ENCODE measurements around the gene EVPL.
"Not testable (repeated sequence)": the region's sequence is repeated elsewhere in the genome, so short reads cannot be mapped to it uniquely, and the experiment has no call there.

Gene EVPL

DNA sequence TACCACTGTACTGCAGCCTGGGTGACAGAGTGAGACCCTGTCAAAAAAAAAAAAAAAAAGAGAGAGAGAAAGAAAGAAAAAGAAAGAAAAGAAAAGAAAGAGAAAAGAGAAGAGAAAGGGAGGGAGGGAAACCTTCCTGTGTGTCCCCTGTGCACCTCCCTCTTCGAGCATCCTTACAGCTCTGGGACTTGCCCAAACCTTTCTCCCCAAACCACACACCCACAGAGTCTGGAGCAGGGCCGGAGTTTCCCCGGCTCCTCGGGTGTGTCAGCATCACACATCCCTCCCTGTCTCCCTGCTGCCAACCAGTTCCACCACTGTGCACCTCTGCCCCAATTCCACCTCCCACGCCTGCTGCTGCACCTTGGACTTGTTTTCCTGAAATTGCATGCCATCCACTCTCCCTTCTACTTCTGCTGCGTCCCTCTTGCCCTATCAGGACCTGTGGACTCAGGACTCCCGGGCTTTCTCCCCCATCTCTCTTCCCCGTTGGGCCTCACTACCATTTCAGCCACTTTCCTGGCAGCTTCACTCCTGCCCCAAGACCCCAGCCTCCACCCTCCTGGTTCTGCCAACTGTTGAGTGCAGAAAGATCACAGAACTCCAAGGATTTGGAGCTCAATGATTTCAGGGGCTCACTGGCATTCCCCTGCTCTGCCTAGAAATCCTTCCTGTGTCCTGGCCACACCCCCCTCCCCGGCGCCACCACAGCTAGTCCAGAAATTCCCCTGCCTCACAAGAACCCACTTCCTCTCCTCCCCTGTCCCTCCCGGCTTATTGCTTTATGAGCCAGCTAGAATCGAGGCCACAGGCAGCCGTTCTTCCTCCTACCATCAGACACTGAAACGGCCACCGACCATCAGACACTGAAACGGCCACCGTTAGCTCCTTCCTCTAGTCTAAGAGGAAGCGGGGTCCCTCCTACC, 30.2 kb downstream of the EVPL start:
- peak; percentile 39 to 56 for DNase-seq

DNA sequence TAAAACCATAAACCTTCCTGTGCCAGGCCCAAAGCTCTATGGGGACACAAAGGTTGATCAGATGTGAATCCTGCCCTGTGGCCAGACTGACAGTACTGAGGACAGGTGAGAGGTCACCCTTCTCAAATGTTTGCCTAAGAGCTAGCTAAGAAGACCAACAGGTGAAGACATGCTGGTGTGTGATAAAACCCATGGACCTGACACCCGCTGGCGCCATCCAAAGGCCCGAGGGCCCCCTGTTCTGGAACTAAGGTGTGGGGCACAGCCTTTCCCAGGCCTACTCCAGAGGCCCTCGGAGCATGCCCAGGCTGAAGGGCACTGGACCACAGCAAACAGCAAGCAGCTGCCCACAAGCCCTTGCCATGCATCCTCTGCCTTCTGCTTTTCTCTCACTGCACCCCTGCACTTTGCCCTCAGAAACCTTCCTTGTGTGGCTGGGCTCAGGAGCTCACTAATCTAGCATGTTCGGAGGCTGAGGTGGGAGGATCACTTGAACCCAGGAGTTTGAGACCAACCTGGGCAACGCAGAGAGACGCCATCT, 31.7 kb downstream of the EVPL start:
- DNase-seq, result no peak

DNA sequence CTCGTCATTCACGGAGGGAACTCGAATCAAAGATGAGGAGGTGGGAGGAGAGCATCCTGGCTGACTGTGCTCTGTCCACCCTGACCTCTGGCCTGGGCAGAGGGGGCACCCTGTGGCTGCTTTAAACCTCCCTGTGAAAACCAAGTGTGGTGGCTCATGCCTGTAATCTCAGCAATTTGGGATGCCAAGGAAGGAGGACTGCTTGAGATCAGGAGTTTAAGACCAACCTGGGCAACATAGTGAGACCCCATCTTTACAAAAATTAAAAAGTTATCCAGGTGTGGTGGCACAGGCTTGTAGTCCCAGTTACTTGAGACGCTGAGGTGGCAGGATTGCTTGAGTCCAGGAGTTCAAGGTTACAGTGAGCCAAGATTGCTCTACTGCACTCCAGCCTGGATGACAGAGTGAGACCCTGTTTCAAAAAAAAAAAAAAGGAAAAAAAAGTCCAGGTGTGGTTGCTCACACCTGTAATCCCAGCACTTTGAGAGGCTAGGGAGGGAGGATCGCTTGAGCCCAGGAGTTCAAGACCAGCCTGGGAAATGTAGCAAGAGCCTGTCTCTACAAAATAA, 32.2 kb downstream of the EVPL start:
- no peak for DNase-seq

DNA sequence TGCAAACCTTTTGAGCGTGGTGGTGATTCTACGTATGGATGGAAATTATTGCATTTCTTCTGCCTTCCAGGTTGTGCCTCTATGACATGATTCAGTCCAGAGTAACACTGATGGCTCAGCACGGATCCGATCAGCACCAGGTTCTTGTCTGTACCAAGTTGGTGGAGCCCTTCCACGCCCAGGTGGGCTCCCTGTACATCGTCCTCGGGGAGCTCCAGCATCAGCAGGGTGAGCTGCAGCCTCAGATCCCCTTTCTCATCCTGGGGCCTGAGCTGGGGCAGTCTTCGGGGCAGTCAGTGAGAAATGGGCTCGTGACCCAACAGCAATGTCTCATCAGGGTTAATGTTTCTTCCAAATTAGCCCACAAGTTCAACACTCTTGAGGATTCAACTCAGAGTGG, 35.7 kb downstream of the EVPL start:
- DNase-seq, result no peak

DNA sequence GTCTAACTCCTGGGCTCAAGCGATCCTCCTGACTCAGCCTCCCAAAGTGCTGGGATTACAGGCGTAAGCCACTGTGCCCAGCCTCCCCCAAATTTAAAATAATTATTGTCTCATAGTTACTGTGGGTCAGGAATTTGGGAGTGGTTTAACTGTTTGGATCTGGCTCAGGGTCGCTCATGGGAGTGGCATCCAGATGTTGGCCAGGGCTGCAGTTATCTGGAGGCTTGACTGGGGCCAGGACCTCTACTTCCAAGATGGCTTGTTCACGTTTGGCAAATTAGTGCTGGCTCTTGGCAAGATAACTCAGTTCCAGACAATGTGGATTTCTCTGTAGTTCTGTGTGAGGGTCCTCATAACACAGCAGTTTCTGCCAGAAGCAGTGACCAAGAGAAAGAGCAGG, 40.1 kb downstream of the EVPL start:
- DNase-seq, result no peak

DNA sequence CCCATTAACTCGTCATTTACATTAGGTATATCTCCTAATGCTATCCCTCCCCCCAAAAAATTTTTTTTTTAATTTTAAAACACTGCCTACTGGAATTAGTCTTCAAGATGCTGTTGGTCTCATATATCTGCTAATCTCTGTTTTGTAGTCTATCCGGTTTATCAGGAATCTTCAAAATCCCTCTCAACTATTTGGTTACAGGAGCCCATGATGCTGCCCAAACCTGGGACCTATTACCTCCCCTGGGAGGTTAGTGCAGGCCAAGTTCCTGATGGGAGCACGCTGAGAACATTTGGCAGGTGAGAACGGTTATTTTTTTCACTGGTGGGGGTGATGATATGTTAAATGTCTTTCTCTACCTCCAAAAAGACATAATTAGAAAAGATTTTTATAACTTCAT, 41.1 kb downstream of the EVPL start:
- DNase-seq, result no peak

DNA sequence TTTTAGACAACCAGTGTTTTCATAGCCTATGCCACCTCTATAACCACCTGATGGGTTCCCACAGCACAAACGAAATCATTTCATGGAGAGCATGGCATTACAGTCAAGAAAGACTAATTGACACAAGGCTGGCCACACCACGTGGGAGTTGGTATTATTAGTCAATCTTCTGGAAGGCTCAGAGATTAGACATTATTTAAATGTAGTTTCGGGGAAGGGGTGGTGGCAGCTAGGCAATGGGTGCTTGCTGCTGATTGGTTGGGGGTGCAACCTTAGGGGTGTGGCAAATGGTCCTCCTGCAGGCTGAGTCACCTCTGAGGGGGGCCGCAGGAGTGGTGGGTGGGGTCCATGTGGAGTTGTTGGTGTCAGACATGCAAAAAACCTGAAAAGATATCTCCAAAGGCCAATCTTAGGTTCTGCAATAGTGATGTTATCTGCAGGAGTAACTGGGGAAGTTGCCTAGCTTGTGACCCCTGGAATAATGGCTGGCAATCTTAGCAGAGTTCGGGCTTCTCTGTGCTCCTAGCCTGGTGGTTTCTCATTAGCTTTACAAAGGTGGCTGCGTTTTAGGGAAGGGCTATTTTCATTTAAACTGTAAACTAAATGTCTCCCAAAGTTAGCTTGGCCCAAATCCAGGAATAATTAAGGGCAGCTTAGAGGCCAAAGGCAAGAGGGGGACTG, 43.5 kb downstream of the EVPL start:
- DNase-seq, result no peak

DNA sequence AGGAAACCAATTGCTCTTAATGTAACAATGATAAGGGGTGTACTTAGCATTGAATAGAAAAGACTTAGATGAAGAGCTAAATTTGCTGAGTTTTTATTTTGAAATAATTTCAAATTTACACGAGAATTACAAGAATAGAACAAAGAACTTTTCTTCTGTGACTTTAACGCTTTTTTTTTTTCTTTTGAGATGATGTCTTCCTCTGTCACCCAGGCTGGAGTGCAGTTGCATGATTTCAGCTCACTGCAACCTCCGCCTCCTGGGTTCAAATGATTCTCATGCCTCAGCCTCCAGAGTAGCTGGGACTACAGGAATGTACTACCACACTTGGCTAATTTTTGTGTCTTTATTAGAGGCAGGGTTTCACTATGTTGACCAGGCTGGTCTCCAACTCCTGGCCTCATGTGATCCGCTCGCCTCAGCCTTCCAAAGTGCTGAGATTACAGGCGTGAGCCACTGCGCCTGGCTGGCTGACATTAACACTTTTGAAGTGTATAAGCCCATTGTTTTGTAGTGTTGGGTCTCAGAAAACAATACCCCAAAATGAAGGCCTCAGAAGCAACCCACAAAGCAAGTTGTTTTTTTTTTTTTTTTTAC, 46.0 kb downstream of the EVPL start:
- no peak for DNase-seq

DNA sequence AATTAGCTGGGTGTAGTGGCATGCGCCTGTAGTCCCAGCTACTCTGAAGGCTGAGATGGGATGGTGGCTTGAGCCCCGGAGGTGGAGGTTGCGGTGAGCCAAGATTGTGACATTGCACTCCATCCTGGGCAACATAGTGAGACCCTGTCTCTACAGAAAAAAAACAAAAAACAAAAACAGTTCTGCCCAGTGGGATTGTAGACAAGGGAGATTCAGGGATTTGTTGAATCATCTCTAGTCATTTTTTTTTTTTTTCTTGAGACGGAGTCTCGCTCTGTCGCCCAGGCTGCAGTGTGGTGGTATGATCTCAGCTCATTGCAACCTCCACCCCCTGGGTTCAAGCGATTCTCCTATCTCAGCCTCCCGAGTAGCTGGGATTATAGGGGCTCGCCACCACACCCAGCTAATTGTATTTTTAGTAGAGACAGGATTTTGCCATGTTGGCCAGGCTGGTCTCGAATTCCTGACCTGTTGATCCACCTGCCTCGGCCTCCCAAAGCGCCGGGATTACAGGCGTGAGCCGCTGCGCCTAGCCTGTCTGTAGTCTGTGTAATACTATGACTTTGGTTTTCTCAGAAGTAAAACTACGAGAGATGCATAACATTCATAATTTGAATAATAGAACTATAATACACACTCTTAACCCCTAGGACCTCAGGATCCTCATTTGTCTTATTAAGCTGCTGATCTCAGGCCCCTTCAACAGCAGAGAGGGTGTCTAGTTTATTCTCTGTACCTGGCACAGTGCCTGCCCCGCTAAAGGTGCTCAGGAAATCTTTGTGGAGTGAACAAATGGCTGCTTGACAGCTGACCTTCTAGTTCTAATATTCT, 46.7 kb downstream of the EVPL start:
- DNase-seq, result no peak

DNA sequence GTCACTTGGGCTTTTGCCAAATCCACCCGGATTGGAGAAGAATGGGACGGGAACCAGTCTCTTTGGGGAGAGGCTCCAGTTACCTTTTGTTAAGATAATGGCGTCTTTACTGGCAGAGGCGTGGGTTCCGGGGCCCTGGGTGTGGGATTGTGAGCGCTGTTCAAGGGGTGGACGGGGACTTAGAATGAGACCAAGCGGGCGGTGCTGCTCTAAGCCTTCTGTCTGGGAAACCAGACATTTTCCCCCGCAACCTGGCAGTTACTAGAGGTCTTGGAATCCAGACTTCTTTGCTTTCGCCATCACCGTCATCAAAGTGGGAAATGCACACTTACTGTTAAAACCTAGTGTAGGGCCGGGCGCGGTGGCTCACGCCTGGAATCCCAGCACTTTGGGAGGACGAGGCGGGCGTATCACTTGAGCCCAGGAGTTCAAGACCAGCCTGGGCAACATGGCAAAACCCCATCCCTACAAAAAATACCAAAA, 47.4 kb downstream of the EVPL start:
- no peak for DNase-seq

DNA sequence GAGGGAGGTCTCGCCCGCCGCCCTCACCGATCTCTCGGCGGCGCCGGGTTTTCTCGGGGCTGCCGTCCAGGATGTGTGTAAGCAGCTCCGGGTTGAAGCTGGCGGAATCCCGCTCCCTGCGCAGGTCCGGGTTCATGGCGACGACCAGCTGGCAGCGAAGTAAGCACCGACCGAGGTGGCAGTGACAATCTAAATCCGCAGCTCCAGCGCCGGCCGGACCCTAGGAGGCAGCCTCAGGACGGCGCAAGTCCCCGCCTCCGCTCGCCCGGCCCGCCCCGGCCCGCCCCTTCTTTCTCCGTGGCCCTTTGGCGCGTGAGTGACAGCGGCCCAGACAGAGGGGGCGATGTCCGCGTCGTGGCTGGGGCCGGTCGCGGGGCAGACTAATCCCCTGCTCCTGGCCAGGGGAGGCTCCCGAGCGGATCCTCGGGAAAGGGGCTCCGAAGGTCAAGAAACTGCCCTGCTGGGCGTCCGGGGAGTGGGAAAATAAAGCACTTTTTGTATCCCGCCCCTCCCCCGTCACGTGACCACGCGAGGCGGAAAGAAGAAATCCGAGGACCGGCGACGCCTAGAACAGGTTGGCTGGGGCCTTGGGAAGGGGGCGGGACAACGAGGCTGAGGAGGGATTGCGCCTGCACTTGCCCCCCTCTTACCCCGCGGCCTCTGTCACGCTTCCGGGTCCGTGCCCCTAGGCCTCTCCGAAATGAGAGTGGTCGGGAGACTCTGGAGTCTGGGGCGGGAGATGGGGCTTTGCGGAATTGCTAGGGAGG, 48.0 kb downstream of the EVPL start, which contains the start of the genes ACOX1 and TEN1:
Gene ACOX1, minus strand, starts transcription at position 229 of the 767 bp plus-strand sequence. Its CDS starts 93 bp downstream, at position 136.
Gene TEN1, plus strand, starts transcription at position 303 of the 767 bp plus-strand sequence. CDS start 6,953 bp downstream, outside the sequence.
- peak; percentile 98 for DNase-seq

DNA sequence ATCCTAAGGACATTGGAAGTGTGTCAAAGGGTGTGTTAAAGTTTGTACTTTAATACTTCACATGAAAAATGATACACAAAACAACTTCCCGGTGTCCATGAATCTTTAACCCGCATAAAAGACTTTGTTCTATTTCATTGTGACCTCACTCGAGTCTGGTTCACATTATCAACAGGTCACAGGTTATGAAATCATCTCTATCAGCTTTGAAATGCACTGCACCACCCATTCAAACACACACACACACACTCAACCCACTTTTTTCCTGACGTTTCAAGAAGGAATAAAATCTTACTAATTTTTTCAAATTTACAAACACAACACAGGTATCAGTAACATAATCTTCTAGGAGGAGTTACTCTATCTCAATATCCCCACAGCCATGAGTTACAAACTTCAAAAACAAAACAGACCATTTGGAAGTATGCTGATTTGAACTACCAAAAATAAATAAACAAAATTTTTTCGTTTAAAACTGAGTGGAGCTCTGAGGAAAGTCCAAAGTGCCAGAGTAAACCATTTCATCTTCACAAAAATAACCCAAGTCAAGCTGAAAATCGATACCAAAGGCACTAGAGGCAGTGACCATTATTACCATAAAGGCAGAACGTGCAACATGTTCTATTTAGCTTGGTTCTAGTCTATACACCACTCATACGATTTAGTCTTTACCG, 50.8 kb downstream of the EVPL start:
- DNase-seq, result no peak

DNA sequence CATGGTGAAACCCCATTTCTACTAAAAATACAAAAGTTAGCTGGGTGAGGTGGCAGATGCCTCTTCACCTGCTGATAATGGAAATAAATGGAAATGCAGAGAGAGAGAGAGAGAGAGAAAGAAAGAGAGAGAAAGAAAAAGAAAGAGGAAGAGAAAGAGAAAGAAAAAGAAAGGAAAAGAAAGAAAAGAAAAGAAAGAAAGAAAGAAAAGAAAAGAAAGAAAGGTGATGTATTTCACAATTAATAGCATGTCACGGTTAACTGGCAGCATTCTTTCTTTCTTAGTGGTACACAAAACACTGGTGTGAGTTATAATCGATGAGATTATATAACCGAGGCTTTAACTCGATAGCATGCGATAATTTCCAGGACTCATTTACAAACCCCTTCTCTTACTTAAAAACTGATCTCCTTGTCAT, 51.3 kb downstream of the EVPL start:
- no peak for DNase-seq

DNA sequence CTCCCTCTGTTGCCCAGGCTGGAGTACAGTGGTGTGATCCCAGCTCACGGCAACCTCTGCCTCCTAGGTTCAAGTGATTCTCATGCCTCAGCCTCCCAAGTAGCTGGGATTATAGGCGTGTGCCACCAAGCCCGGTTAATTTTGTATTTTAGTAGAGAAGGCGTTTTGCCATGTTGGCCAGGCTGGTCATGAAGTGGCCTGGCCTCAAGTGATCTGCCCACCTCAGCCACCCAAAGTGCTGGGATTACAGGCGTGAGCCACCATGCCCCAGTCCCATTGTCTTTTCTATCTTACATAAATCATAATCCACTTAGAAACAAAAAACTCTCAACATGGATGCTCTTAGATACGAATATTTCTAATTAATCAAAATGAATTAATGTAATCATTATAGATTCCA, 51.9 kb downstream of the EVPL start:
- not testable (repeated sequence) for DNase-seq

DNA sequence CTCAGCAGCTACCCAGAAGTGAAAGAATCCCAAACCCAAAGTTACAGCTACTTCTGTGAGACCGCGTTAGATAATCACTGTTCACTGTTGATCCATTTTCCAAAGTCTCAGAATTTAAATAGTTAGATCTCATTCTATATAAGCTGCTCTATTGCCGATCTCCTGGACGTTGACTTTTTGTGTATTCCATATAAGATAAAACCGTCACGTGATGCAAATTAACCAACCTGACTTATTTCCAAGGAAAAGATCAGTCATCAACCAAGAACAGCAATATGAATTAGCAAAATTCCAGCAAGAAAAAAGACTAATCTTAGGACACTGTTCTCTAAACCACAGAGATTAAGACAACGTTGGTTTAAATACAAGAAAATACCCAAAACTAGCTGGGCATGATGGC, 56.5 kb downstream of the EVPL start:
- no peak for DNase-seq

DNA sequence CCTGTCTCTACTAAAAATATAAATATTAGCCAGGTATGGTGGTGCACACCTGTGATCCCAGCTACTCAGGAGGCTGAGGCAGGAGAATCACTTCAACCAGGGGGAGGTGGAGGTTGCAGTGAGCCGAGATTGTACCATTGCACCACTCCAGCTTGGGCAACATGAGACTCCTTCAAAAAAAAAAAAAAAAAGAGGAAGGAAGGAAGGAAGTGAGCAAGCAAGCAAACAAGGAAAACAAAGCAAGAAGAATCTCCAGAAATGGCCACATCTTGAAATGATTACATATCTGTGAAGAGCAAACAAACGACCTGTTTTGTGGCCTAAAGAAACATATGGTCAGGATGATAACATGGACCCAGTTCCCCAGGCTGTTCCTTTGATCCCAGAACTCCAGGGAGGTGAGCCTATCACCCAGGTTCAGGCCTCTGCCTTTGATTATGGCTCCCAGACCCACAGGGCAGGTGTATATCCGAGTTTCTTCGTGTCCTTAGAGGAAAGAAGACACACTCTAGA, 57.0 kb downstream of the EVPL start:
- DNase-seq, result no peak

DNA sequence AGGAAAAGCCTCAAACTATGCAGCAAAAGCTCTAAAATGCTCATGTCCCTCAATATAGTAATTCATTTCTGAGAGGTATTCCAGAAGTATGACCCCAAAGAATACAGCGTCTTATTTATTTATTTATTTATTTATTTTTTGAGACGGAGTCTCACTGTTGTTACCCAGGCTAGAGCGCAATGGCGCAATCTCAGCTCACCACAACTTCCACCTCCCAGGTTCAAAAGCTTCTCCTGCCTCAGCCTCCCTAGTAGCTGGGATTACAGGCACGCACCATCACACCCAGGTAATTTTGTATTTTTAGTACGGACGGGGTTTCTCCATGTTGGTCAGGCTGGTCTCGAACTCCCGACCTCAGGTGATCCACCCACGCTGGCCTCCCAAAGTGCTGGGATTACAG, 58.1 kb downstream of the EVPL start:
- DNase-seq, result not testable (repeated sequence)

DNA sequence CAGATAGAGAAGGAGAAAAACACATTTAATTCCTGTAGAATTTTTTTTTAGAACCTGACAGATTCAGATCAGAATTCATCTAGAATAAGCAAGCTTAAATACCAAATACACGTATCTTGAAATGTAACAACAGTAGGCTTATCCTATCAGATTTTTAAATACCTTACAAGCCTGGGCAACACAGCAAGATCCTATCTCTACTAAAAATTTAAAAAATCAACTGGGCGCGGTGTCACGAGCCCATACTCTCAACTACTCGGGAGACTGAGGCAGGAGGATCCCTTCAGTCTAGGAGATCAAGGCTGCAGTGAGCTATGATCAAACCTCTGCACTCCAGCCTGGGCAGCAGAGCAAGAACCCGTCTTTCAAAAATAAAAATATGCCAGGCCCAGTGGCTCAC, 61.6 kb downstream of the EVPL start:
- no peak for DNase-seq

DNA sequence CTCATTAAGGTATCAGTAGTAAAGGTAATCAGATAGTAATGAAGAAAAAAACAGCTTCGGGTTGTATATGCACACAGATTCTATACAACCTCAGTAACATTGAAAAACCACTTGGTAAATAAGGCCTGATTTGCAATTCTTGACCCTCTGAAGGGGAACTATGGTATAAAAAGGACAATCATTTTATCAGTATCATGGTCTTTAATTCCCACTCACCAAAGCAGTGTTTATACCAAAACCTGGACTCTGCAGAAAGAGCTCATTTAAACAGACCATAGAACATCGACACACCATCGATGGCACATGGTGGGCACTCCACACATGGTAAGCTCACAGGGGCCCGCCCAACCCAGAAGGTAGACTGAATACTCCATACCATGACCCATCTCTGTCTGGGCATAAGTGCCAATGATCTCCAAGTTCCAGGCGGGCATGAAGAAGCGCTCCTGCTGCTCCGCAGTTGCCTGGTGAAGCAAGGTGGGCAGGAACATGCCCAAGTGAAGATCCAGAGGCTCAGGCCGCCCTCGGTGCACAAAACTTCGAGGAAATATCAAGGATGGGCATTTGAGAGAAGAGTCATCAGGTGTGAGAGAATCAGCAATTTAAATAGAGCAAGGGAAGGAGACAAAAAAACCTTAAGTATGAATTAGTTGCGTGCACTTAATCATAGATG, 67.1 kb downstream of the EVPL start:
- no peak for DNase-seq

Measured in stimulated activated CD4-positive, alpha-beta T cell treated with anti-CD3 and anti-CD28 coated beads, Interleukin-2, amount 100 ng/mL, for 24 hours (primary cell).